Loucy (cell line): Measurements from ENCODE around the gene PCNT.

Experiments used
- H2AFZ ChIP-seq: fragments of 200-600 bp; sonication (generic); 2 replicates; pipeline ENCODE4 v1.6.0; 2016; ENCODE audit warnings: antibody characterized with exemption, mild to moderate bottlenecking, low read length, moderate library complexity
- H3F3A ChIP-seq: fragments of 200-600 bp; 2 replicates; pipeline ENCODE4 v1.6.0; 2016; ENCODE audit warnings: antibody characterized with exemption, low read depth, mild to moderate bottlenecking
- H3K27me3 ChIP-seq: fragments of 200-600 bp; sonication (generic); 2 replicates; pipeline ENCODE4 v1.6.1; 2014; ENCODE audit warnings: low read length, mild to moderate bottlenecking; ENCODE audit not compliant: insufficient read depth, poor library complexity, severe bottlenecking
- H3K36me3 ChIP-seq: fragments of 200-600 bp; sonication (generic); 2 replicates; pipeline ENCODE4 v1.6.1; 2016; ENCODE audit warnings: low read length; ENCODE audit not compliant: insufficient read depth
- H3K4me1 ChIP-seq: fragments of 200-600 bp; sonication (generic); 2 replicates; pipeline ENCODE4 v1.5.1; 2014; ENCODE audit warnings: low read length, mild to moderate bottlenecking; ENCODE audit not compliant: insufficient read depth, poor library complexity, severe bottlenecking
- H3K4me2 ChIP-seq: fragments of 200-600 bp; sonication (generic); 2 replicates; pipeline ENCODE4 v1.6.0; 2014; ENCODE audit warnings: antibody characterized with exemption, low read length, low read depth, mild to moderate bottlenecking; ENCODE audit not compliant: poor library complexity, severe bottlenecking
- H3K4me3 ChIP-seq: fragments of 200-600 bp; sonication (generic); 2 replicates; pipeline ENCODE4 v1.5.1; 2014; ENCODE audit warnings: low read length, mild to moderate bottlenecking, mixed read lengths; ENCODE audit not compliant: poor library complexity, severe bottlenecking
- H3K79me2 ChIP-seq: fragments of 200-600 bp; sonication (generic); 2 replicates; pipeline ENCODE4 v1.6.1; 2014; ENCODE audit warnings: low read length; ENCODE audit not compliant: insufficient read depth
- H3K9ac ChIP-seq: fragments of 200-600 bp; sonication (generic); 2 replicates; pipeline ENCODE4 v1.6.0; 2014; ENCODE audit warnings: mild to moderate bottlenecking, low read depth, low read length, moderate library complexity; ENCODE audit not compliant: poor library complexity, severe bottlenecking
- H3K9me2 ChIP-seq: fragments of 200-600 bp; sonication (generic); replicated peaks from 2 replicates; pipeline ENCODE4 v1.6.1; 2016; ENCODE audit warnings: low read depth, low read length, mixed read lengths
- H3K9me3 ChIP-seq: fragments of 200-600 bp; sonication (generic); 2 replicates; pipeline ENCODE4 v1.6.1; 2014; ENCODE audit warnings: mild to moderate bottlenecking, antibody characterized with exemption, low read length, low read depth; ENCODE audit not compliant: insufficient read depth
- H4K20me1 ChIP-seq: fragments of 200-600 bp; sonication (generic); 2 replicates; pipeline ENCODE4 v1.6.0; 2014; ENCODE audit warnings: antibody characterized with exemption, low read length, mild to moderate bottlenecking; ENCODE audit not compliant: insufficient read depth, poor library complexity, severe bottlenecking
- CTCF ChIP-seq: fragments of 200-600 bp; sonication (generic); conservative IDR thresholded peaks from 2 replicates; pipeline ENCODE4 v1.5.1; 2014; ENCODE audit warnings: mild to moderate bottlenecking, antibody characterized with exemption, low read length
- EZH2phosphoT487 ChIP-seq: fragments of 200-600 bp; IDR thresholded peaks from 2 replicates; pipeline ENCODE4 v1.6.1; 2018; ENCODE audit warnings: antibody characterized with exemption, mild to moderate bottlenecking, moderate library complexity, borderline replicate concordance

PCNT gene

GRCh38 chr21:46437511-46437910 lies 113.6 kb downstream of the PCNT start:
- Histone ChIP-seq H3K79me2 (no peaks in the 10 kb centered on the region), H3K4me3 (no peak overlapping the region), H3K9me3 (no peaks in the 10 kb centered on the region), H3K9me2 (no peaks in the 10 kb centered on the region), H3K4me2 (no peak overlapping the region), H3K4me1 (no peaks in the 10 kb centered on the region), H3K9ac (no peak overlapping the region), H4K20me1 (no peaks in the 10 kb centered on the region), H3K27me3 (no peaks in the 10 kb centered on the region), H3K36me3 (peaks cover 74% of the 10 kb centered on the region), H2AFZ (no peak overlapping the region), H3F3A (no peaks in the 10 kb centered on the region)
- TF ChIP-seq CTCF (no peak), EZH2phosphoT487 (no peak)

DNA sequence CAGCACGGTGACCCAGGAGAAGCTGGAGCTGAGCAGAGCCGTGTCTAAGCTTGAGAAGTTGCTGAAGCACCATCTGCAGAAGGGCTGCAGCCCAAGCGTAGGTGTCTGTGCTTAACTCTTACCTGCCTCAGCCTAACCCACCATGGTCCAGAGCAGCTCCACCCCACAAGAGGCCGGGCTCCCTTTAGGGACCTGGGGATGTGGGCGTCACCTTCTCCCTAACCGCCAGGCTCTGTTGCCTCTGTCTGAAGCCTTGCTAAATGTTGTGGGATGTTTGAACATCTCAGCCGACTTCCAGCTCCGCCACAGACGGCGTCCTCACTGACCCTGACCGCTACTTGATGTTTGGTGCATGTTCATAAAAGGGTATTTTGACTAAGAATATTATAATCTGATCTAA lies 114.3 kb downstream of the PCNT start:
- Histone ChIP-seq H3K9me2 (no peaks in the 10 kb centered on the region), H2AFZ (no peak overlapping the region), H3K27me3 (no peaks in the 10 kb centered on the region), H3F3A (no peaks in the 10 kb centered on the region), H3K4me2 (no peak overlapping the region), H3K4me1 (no peaks in the 10 kb centered on the region), H4K20me1 (no peaks in the 10 kb centered on the region), H3K4me3 (no peak overlapping the region), H3K9me3 (no peaks in the 10 kb centered on the region), H3K36me3 (peaks cover 80% of the 10 kb centered on the region), H3K79me2 (no peaks in the 10 kb centered on the region), H3K9ac (no peak overlapping the region)
- TF ChIP-seq EZH2phosphoT487 (no peak), CTCF (no peak)

GRCh38 chr21:46439906-46440305 lies 116.0 kb downstream of the PCNT start:
- no peaks in the 10 kb centered on the region for H3K27me3 ChIP-seq
- no peaks in the 10 kb centered on the region for H3K4me1 ChIP-seq
- H3K36me3 ChIP-seq: peaks cover 80% of the 10 kb centered on the region
- no peaks in the 10 kb centered on the region for H3K79me2 ChIP-seq
- H3K9me2 ChIP-seq: no peaks in the 10 kb centered on the region
- H3K4me2 ChIP-seq: no peak overlapping the region
- H3K9me3 ChIP-seq: no peaks in the 10 kb centered on the region
- no peak for TF ChIP-seq EZH2phosphoT487
- no peak for TF ChIP-seq CTCF
- H4K20me1 ChIP-seq: no peaks in the 10 kb centered on the region
- no peak overlapping the region for H3K4me3 ChIP-seq
- H2AFZ ChIP-seq: no peak overlapping the region
- no peak overlapping the region for H3K9ac ChIP-seq
- no peaks in the 10 kb centered on the region for H3F3A ChIP-seq
